Measurements from ENCODE around the gene GPR148. TPM values are rescaled to one million over a fixed set of nuclear protein-coding genes. Genes with fewer than 3 reads are reported as not detected.

GPR148 gene
- total and polyA plus RNA-seq, 2 of the 8 experiments (the other 6 are each of a cell fraction or from before 2014, with no cell fraction given), result 0.05 TPM; not detected in 1

GRCh38 chr2:130720528-130720927, 8.3 kb upstream of the GPR148 start:
- Histone ChIP-seq H3K23ac (ENCODE audit: insufficient read length) (no peak overlapping the region), H4K8ac (ENCODE audit: extremely low read depth, insufficient read depth, low read length) (no peak overlapping the region), H3K18ac (ENCODE audit: extremely low read depth, low read length) (no peak overlapping the region), H3K9me3 (ENCODE audit: insufficient read depth in 2 of 2, low read depth in 1 of 2, low read length in 1 of 2) (0 out of 4 replicates have a peak, but pooled peaks cover 0 to 3% of the 10 kb centered on the region in 2 experiments), H3K27ac (ENCODE audit: low read depth, low read length) (no peak overlapping the region), H3K4ac (replicated peaks; ENCODE audit: insufficient read length, low read depth, low read length) (no peak overlapping the region), H3K9ac (replicated peaks in 1 of 4; ENCODE audit: extremely low read depth in 1 of 4, low read depth in 3 of 4, low read length in 3 of 4) (no peak overlapping the region), H3K14ac (ENCODE audit: insufficient read length) (no peak overlapping the region), H3K4me2 (ENCODE audit: insufficient read depth in 1 of 2, low read depth in 2 of 2, low read length in 2 of 2) (no peak overlapping the region), H2BK20ac (ENCODE audit: low read length) (no peak overlapping the region), H4K5ac (ENCODE audit: insufficient read length, low read depth, low read length) (no peak overlapping the region), H3K36me3 (ENCODE audit: control insufficient read depth in 2 of 4, insufficient read depth in 4 of 4, low read length in 3 of 4) (no peaks in the 10 kb centered on the region), H4K20me1 (replicated peaks in 1 of 2; ENCODE audit: control insufficient read depth in 1 of 2, insufficient read depth in 2 of 2, low read length in 2 of 2) (peaks cover 0 to 3% of the 10 kb centered on the region in 2 experiments), H2BK120ac (replicated peaks; ENCODE audit: low read depth, low read length) (no peak overlapping the region), H3K4me3 (ENCODE audit: extremely low read depth in 1 of 4, insufficient read depth in 2 of 4, low read depth in 3 of 4, low read length in 4 of 4) (no peak overlapping the region), H3K79me2 (ENCODE audit: control insufficient read depth in 1 of 2, insufficient read depth in 2 of 2, low read length in 2 of 2) (no peaks in the 10 kb centered on the region), H2BK12ac (ENCODE audit: low read depth, low read length) (no peak overlapping the region), H3K23me2 (ENCODE audit: low read depth, low read length) (peaks cover 5% of the 10 kb centered on the region; the same call in 1 of the 2 replicates), H2AK5ac (ENCODE audit: low read depth, low read length) (no peak overlapping the region), H2AFZ (ENCODE audit: low read length) (no peak overlapping the region), H3K27me3 (replicated peaks in 1 of 4; ENCODE audit: control insufficient read depth in 3 of 4, extremely low read depth in 1 of 4, insufficient read depth in 3 of 4, low read length in 3 of 4) (peaks cover 0 to 3% (median under 1%) of the 10 kb centered on the region in 4 experiments; a peak in 3 of 7 replicates), H2BK15ac (ENCODE audit: low read length) (no peak overlapping the region), H3K4me1 (replicated peaks in 1 of 4; ENCODE audit: control insufficient read depth in 3 of 4, insufficient read depth in 4 of 4, low read length in 3 of 4) (no peaks in the 10 kb centered on the region), H2BK5ac (ENCODE audit: low read depth, low read length) (no peak overlapping the region), H3K79me1 (ENCODE audit: low read depth, low read length) (no peaks in the 10 kb centered on the region), H3K56ac (replicated peaks; ENCODE audit: insufficient read length, low read depth, low read length) (no peak overlapping the region), H4K91ac (replicated peaks; ENCODE audit: insufficient read length, low read length) (no peak overlapping the region)
- CTCF ChIA-PET (ENCODE audit: partially characterized antibody), result no interaction called here
- POLR2A ChIA-PET (ENCODE audit: partially characterized antibody), result no interaction called here
- TF ChIP-seq SIX5 (IDR thresholded peaks at IDR 0.05; ENCODE audit: low read depth, low read length), result no peak
- no peak for TF ChIP-seq CREB1 (IDR thresholded peaks at IDR 0.05)
- no peak for TF ChIP-seq NANOG (IDR thresholded peaks at IDR 0.05; ENCODE audit: insufficient read depth, low read depth, low read length, poor library complexity, severe bottlenecking)
- no peak for TF ChIP-seq SP2 (IDR thresholded peaks at IDR 0.05; ENCODE audit: low read length)
- TF ChIP-seq JUND (IDR thresholded peaks at IDR 0.05; ENCODE audit: low read length), result no peak
- 89% methylated on average over 3 of the region's 3 CpGs; no CpG with 5 or more reads in 1 of the 2 experiments for WGBS, 2 experiments (ENCODE audit: extremely low coverage in 1 of 2, insufficient coverage in 1 of 2, insufficient read length in 1 of 2, insufficient replicate concordance in 2 of 2, low coverage in 1 of 2, low lambda C conversion rate in 2 of 2, missing lambda C conversion rate in 1 of 2)
- no peak for DNase-seq (ENCODE audit: low read depth in 1 of 2, low spot score in 2 of 2)
- no peak for FAIRE-seq

Data from H1 (cell line).